K562 (cell line): ENCODE data around the gene PTPN9. TPM values are rescaled to one million over a fixed set of nuclear protein-coding genes. Genes with fewer than 3 reads are reported as not detected.

ENCODE experiments used
- ATAC-seq: fragments of 200-7000 bp; cut with Tn5 transposase; 3 replicates; pipeline ENCODE4 v1.9.1; 2020; ENCODE audit warnings: moderate library complexity
- BruUV-seq: library from RNA; stranded (reverse); fragments of 400-500 nt; replicated peaks from 2 replicates; lab custom pipeline; 2021; lab: Mats Ljungman, UMichigan
- CTCF ChIA-PET: fragments of 300-600 bp; formaldehyde crosslinking; extraction: SDS; loops from one replicate; lab custom pipeline; 2021; ENCODE audit warnings: low intra/inter-chr PET ratio; lab: Yijun Ruan, JAX
- POLR2A ChIA-PET: fragments of 300-600, 350-650 bp; sonication (Branson Sonifier 250); formaldehyde crosslinking; extraction: SDS; loops from one replicate; lab custom pipeline; 2021; ENCODE audit warnings: antibody characterized with exemption, inconsistent platforms; lab: Yijun Ruan, JAX
- DNase-seq, 4 experiments: peaks; one replicate each; pipeline versions ENCODE4 v3.0.0 to v3.0.0-alpha.2; 2011 to 2018; ENCODE audit warnings: low spot score in 3 of 4, mixed read lengths in 3 of 4; ENCODE audit errors: extremely low read depth in 1 of 4
- FAIRE-seq: peaks from 2 replicates; lab custom pipeline; 2011; peaks lifted over from hg19 to GRCh38; lab: Jason Lieb, UNC
- H2AFZ ChIP-seq: 2 replicates; pipeline ENCODE4 v1.6.0; 2011; ENCODE audit warnings: low read depth, low read length, control low read depth, inconsistent platforms
- H3K27ac ChIP-seq: fragments of 200-600 bp; 3 replicates; pipeline ENCODE4 v1.8.0; 2011; ENCODE audit warnings: low read depth, mild to moderate bottlenecking, control low read depth, inconsistent platforms, low read length, moderate library complexity, mixed read lengths; ENCODE audit errors: extremely low read depth
- H3K27me3 ChIP-seq, 2 experiments: fragments of 300-600 bp in 1 of 2; 2 replicates in 1 of 2; 3 replicates in 1 of 2; pipeline versions ENCODE4 v1.6.0 to v1.8.0; 2011; ENCODE audit warnings: inconsistent platforms in 2 of 2, low read length in 2 of 2, mild to moderate bottlenecking in 1 of 2, mixed read lengths in 1 of 2, moderate library complexity in 1 of 2; ENCODE audit not compliant: control insufficient read depth in 2 of 2, insufficient read depth in 2 of 2
- H3K36me3 ChIP-seq: fragments of 300-600 bp; 3 replicates; pipeline ENCODE4 v1.8.0; 2011; ENCODE audit warnings: mild to moderate bottlenecking, low read length, inconsistent platforms; ENCODE audit not compliant: control insufficient read depth, insufficient read depth
- H3K4me1 ChIP-seq, 2 experiments: fragments of 200-600 bp in 1 of 2; replicated peaks in 1 of 2; 2 replicates in 1 of 2; 3 replicates in 1 of 2; pipeline versions ENCODE4 v1.5.1 to v1.8.0; 2011; ENCODE audit warnings: inconsistent platforms in 2 of 2, low read length in 2 of 2, mild to moderate bottlenecking in 1 of 2, mixed read lengths in 1 of 2, moderate library complexity in 1 of 2; ENCODE audit not compliant: control insufficient read depth in 2 of 2, insufficient read depth in 2 of 2
- H3K4me2 ChIP-seq: 2 replicates; pipeline ENCODE4 v1.6.1; 2011; ENCODE audit warnings: low read length, control low read depth, inconsistent platforms, mixed read lengths; ENCODE audit not compliant: insufficient read depth
- H3K4me3 ChIP-seq: fragments of 200-600 bp; sonication (generic), shearing (Covaris generic); 2 replicates; pipeline ENCODE4 v1.5.1; 2016; ENCODE audit warnings: control low read depth, inconsistent platforms
- H3K79me2 ChIP-seq: fragments of 200-600 bp; 3 replicates; pipeline ENCODE4 v1.8.0; 2011; ENCODE audit warnings: low read length, inconsistent platforms; ENCODE audit not compliant: control insufficient read depth, insufficient read depth
- H3K9ac ChIP-seq, 2 experiments: 2 replicates each; pipeline versions ENCODE4 v1.6.0 to v1.6.1; 2011; ENCODE audit warnings: low read depth in 2 of 2, low read length in 2 of 2, control low read depth in 1 of 2, inconsistent platforms in 1 of 2, mild to moderate bottlenecking in 1 of 2, mixed read lengths in 1 of 2; ENCODE audit not compliant: insufficient read depth in 1 of 2
- H3K9me1 ChIP-seq: one replicate; pipeline ENCODE4 v1.6.0; 2011; ENCODE audit warnings: inconsistent platforms, mild to moderate bottlenecking, low read length, moderate library complexity; ENCODE audit not compliant: control insufficient read depth, insufficient read depth
- H3K9me3 ChIP-seq: replicated peaks from 2 replicates; pipeline ENCODE4 v1.5.1; 2011; ENCODE audit warnings: low read depth, low read length, inconsistent platforms; ENCODE audit not compliant: control insufficient read depth, insufficient read depth
- H4K20me1 ChIP-seq: replicated peaks from 2 replicates; pipeline ENCODE4 v1.6.1; 2011; ENCODE audit warnings: low read length, inconsistent platforms, mixed read lengths; ENCODE audit not compliant: control insufficient read depth, insufficient read depth
- C11orf30 ChIP-seq: fragments of 450-650 bp; IDR thresholded peaks from 2 replicates; pipeline ENCODE4 v1.6.1; 2016; ENCODE audit warnings: low read depth, mild to moderate bottlenecking
- CHD7 ChIP-seq: fragments of 200-600 bp; sonication (generic); IDR thresholded peaks from one replicate; pipeline ENCODE4 v1.6.1; 2012; ENCODE audit warnings: mild to moderate bottlenecking, low read depth, low read length, inconsistent platforms
- E2F8 ChIP-seq: fragments of 450-650 bp; IDR thresholded peaks from 2 replicates; pipeline ENCODE4 v1.7.1; 2018; ENCODE audit warnings: mild to moderate bottlenecking, low read depth; ENCODE audit not compliant: partially characterized antibody
- TRIM24 ChIP-seq, 2 experiments: fragments of 450-650 bp; IDR thresholded peaks; 2 replicates each; pipeline ENCODE4 v1.6.1; 2016
- ZFP36 ChIP-seq: fragments of 150-350 bp; IDR thresholded peaks from 2 replicates; pipeline ENCODE4 v1.6.1; 2018; ENCODE audit warnings: low read length, low read depth; ENCODE audit not compliant: partially characterized antibody
- ZNF24 ChIP-seq: fragments of 450-650 bp; IDR thresholded peaks from 2 replicates; pipeline ENCODE4 v1.6.1; 2016
- WGBS: fragments of 100-300 bp; shearing (Covaris generic); methylation state at CpG from one replicate; pipeline ENCODE4 v1.1.6; 2016; ENCODE audit warnings: low coverage, mixed read lengths; ENCODE audit not compliant: insufficient coverage; ENCODE audit errors: missing lambda C conversion rate; 5-methylcytosine and 5-hydroxymethylcytosine counted together
- in situ Hi-C: fragments of 300-500 bp; cut with MboI; formaldehyde crosslinking; loops from 4 replicates; pipeline ENCODE4 v1.15.0; 2018; ENCODE audit warnings: inconsistent platforms, mixed read lengths
- intact Hi-C: fragments of 100-400 bp; cut with micrococcal nuclease; formaldehyde crosslinking; loops from 2 replicates; pipeline ENCODE4 v1.14.2; 2022
- polyA plus RNA-seq, 8 experiments: library from polyadenylated mRNA; depleted of rRNA in 4 of 8; stranded (reverse) in 5 of 8; unstranded in 3 of 8; fragments of >200 nt; fragmentation: Nextera tagmentation in 2 of 8; fragmentation: Illumina TruSeq in 1 of 8; extraction: Ambion mirVana in 2 of 8; extraction: Trizol in 1 of 8; gene quantifications; 2 replicates each; pipeline versions ENCODE4 v1.2.1 to v1.2.3, GENCODE V29; 2011 to 2014; ENCODE audit warnings: inconsistent platforms in 1 of 8, missing spikeins in 1 of 8
- total RNA-seq, 7 experiments: library from RNA; depleted of rRNA in 6 of 7; stranded (reverse); fragments of >200 nt in 6 of 7; fragmentation: Illumina TruSeq in 2 of 7; extraction: Trizol in 2 of 7; gene quantifications; 2 replicates each; pipeline versions ENCODE4 v1.2.1 to v1.2.3, GENCODE V29; 2011 to 2021; ENCODE audit warnings: low replicate concordance in 1 of 7

Gene PTPN9
- total and polyA plus RNA-seq, 9 of the 15 experiments (the other 6 are each of a cell fraction or from before 2014, with no cell fraction given): 5.0 to 24.0 (median 14.2) TPM

- TF ChIP-seq E2F8: no peak
- TF ChIP-seq, all 486 proteins: peak for 0
These were observed 153.1 kb downstream of the PTPN9 start (continued) for GRCh38 chr15:75425966-75426500.

- Histone ChIP-seq H3K4me2 (no peak overlapping the region), H3K4me1 (no peaks in the 10 kb centered on the region), H3K79me2 (peaks cover 10% of the 10 kb centered on the region; the same call in 2 of the 3 replicates), H3K27me3 (no peaks in the 10 kb centered on the region), H3K36me3 (peaks cover 70% of the 10 kb centered on the region), H3K9ac (0 out of 4 replicates have a peak overlapping the region, but pooled peaks of 1 of the 2 experiments have one; percentile 48), H3K9me3 (no peaks in the 10 kb centered on the region), H3K4me3 (no peak overlapping the region), H4K20me1 (peaks cover 2% of the 10 kb centered on the region; the same call in 1 of the 2 replicates), H2AFZ (no peak overlapping the region), H3K27ac (no peak overlapping the region), H3K9me1 (no peaks in the 10 kb centered on the region)
- intact Hi-C loops: no loop called here
- DNase-seq (no peak), ATAC-seq (no peak), FAIRE-seq (no peak)
- no TSS peak for BruUV-seq
- POLR2A ChIA-PET: interaction anchor here (1.0 to 2.5 kb wide), 4 partner anchors 9 to 29 kb away, joined by 3 to 6 read pairs (median 4); partner anchors contain the start of gene SIN3A
- CTCF ChIA-PET: no interaction called here
- in situ Hi-C loops: no loop called here
- WGBS: 96% methylated on average over 5 of the region's 5 CpGs
- TF ChIP-seq TRIM24 (IDR thresholded peaks at IDR 0.05) (no peak), ZNF24 (no peak), ZFP36 (no peak), C11orf30 (no peak), CHD7 (no peak)
These were observed 156.6 kb downstream of the PTPN9 start for GRCh38 chr15:75422554-75422953.
